H1 (cell line): ENCODE measurements around the gene KSR2. TPM values are rescaled to one million over a fixed set of nuclear protein-coding genes. Genes with fewer than 3 reads are reported as not detected.

Source experiments
- CHD7 ChIP-seq: fragments of 300-600 bp; sonication (generic); IDR thresholded peaks from 2 replicates; pipeline ENCODE4 v1.7.1; 2012; ENCODE audit warnings: low read length, moderate library complexity, mild to moderate bottlenecking, inconsistent platforms; ENCODE audit not compliant: insufficient replicate concordance
- FOSL1 ChIP-seq: IDR thresholded peaks from 2 replicates; pipeline ENCODE4 v1.6.1; 2011; ENCODE audit warnings: mild to moderate bottlenecking, low read depth, low read length, moderate library complexity; ENCODE audit not compliant: insufficient read depth
- polyA plus RNA-seq, 7 experiments: library from polyadenylated mRNA; depleted of rRNA in 3 of 7; stranded (reverse) in 5 of 7; unstranded in 2 of 7; fragments of >200 nt in 5 of 7; fragments of 200-250 nt in 2 of 7; gene quantifications; 1 replicate in 5 of 7; 2 replicates in 1 of 7; 4 replicates in 1 of 7; pipeline versions ENCODE4 v1.2.1 to v1.2.3, GENCODE V29; 2011 to 2013; ENCODE audit warnings: missing spikeins in 2 of 7, mixed read lengths in 2 of 7
- total RNA-seq: library from RNA; stranded (reverse); fragmentation: NEBNext Ultra II Directional; extraction: Animal tissue kit (Norgen Biotek cat#: 25700); gene quantifications from 2 replicates; pipeline ENCODE4 v1.2.1, GENCODE V29; 2021

The KSR2 gene
- total and polyA plus RNA-seq, 2 of the 8 experiments (the other 6 are each of a cell fraction or from before 2014, with no cell fraction given) = 0.74 to 2.2 TPM

- TF ChIP-seq CHD7 (no peak), FOSL1 (no peak)
These were observed 440.3 kb downstream of the KSR2 start (continued) for GRCh38 chr12:117528538-117528937.
